HepG2 (cell line): ENCODE data around the gene BAHCC1. TPM values are rescaled to one million over a fixed set of nuclear protein-coding genes. Genes with fewer than 3 reads are reported as not detected.

Experiments
- ADNP ChIP-seq: sonication (generic); formaldehyde crosslinking; IDR thresholded peaks from 2 replicates; pipeline ENCODE4 v1.4.0; 2020; ENCODE audit warnings: missing genetic modification reagents
- ELF3 ChIP-seq: IDR thresholded peaks from 2 replicates; pipeline ENCODE4 v1.6.1; 2016; ENCODE audit warnings: missing genetic modification reagents, missing compliant biosample characterization
- HDAC2 ChIP-seq: sonication (generic); formaldehyde crosslinking; IDR thresholded peaks from 2 replicates; pipeline ENCODE4 v1.4.0; 2020; ENCODE audit warnings: missing genetic modification reagents
- KDM3A ChIP-seq: IDR thresholded peaks from 2 replicates; pipeline ENCODE4 v1.6.1; 2018; ENCODE audit warnings: low read depth, missing compliant biosample characterization
- MEIS1 ChIP-seq: sonication (generic); formaldehyde crosslinking; IDR thresholded peaks from 2 replicates; pipeline ENCODE4 v1.9.0; 2021; ENCODE audit warnings: mild to moderate bottlenecking, missing genetic modification reagents, moderate library complexity, borderline replicate concordance
- NFYC ChIP-seq: IDR thresholded peaks from 2 replicates; pipeline ENCODE4 v1.6.1; 2016; ENCODE audit warnings: missing genetic modification reagents, missing compliant biosample characterization
- NRL ChIP-seq: sonication (generic); formaldehyde crosslinking; IDR thresholded peaks from 2 replicates; pipeline ENCODE4 v1.5.0; 2020; ENCODE audit warnings: missing genetic modification reagents, mild to moderate bottlenecking, moderate library complexity, borderline replicate concordance
- SP5 ChIP-seq: IDR thresholded peaks from 2 replicates; pipeline ENCODE4 v1.6.1; 2016; ENCODE audit warnings: low read depth, borderline replicate concordance
- ZBTB20 ChIP-seq: sonication (generic); formaldehyde crosslinking; IDR thresholded peaks from 2 replicates; pipeline ENCODE4 v1.8.1; 2023; ENCODE audit warnings: missing genetic modification reagents, low read depth, mild to moderate bottlenecking, borderline replicate concordance
- ZMYM4 ChIP-seq: sonication (generic); formaldehyde crosslinking; IDR thresholded peaks from 2 replicates; pipeline ENCODE4 v1.8.1; 2023; ENCODE audit warnings: mild to moderate bottlenecking, missing genetic modification reagents
- ZNF235 ChIP-seq: sonication (generic); formaldehyde crosslinking; IDR thresholded peaks from 2 replicates; pipeline ENCODE4 v1.8.1; 2023; ENCODE audit warnings: mild to moderate bottlenecking, missing genetic modification reagents, borderline replicate concordance
- ZNF263 ChIP-seq: sonication (generic); formaldehyde crosslinking; IDR thresholded peaks from 2 replicates; pipeline ENCODE4 v1.4.0; 2020; ENCODE audit warnings: missing genetic modification reagents
- ZNF431 ChIP-seq: sonication (generic); formaldehyde crosslinking; IDR thresholded peaks from 2 replicates; pipeline ENCODE4 v1.9.0; 2022; ENCODE audit warnings: missing genetic modification reagents, low read depth, mild to moderate bottlenecking, borderline replicate concordance
- ZNF530 ChIP-seq: sonication (generic); formaldehyde crosslinking; IDR thresholded peaks from 2 replicates; pipeline ENCODE4 v1.5.0; 2020; ENCODE audit warnings: low read depth, mild to moderate bottlenecking, missing genetic modification reagents
- ZNF644 ChIP-seq: IDR thresholded peaks from 2 replicates; pipeline ENCODE4 v1.6.1; 2016; ENCODE audit warnings: low read depth
- ZNF839 ChIP-seq: sonication (generic); formaldehyde crosslinking; IDR thresholded peaks from 2 replicates; pipeline ENCODE4 v1.4.0; 2020; ENCODE audit warnings: missing genetic modification reagents, mild to moderate bottlenecking, borderline replicate concordance
- polyA plus RNA-seq, 8 experiments: library from polyadenylated mRNA; depleted of rRNA in 3 of 8; stranded (reverse) in 7 of 8; unstranded in 1 of 8; fragments of >200 nt; fragmentation: Illumina TruSeq in 4 of 8; extraction: Trizol in 4 of 8; gene quantifications; 2 replicates each; pipeline versions ENCODE4 v1.2.1 to v1.2.3, GENCODE V29; 2011 to 2016; ENCODE audit warnings: low read depth in 4 of 8, missing spikeins in 1 of 8, mixed read lengths in 1 of 8; ENCODE audit not compliant: insufficient read depth in 1 of 8
- total RNA-seq, 5 experiments: library from RNA; depleted of rRNA; stranded (reverse); fragments of >200 nt; fragmentation: Illumina TruSeq; extraction: Trizol; gene quantifications; 2 replicates each; pipeline ENCODE4 v1.2.3, GENCODE V29; 2016; ENCODE audit warnings: low read depth in 1 of 5
- TF ChIP-seq, protein P1 (sequence below): sonication (generic); formaldehyde crosslinking; IDR thresholded peaks from 2 replicates; pipeline ENCODE4 v1.4.0; 2020; ENCODE audit warnings: missing genetic modification reagents
- TF ChIP-seq, protein P2 (sequence below): sonication (generic); formaldehyde crosslinking; IDR thresholded peaks from 2 replicates; pipeline ENCODE4 v1.4.0; 2020; ENCODE audit warnings: missing genetic modification reagents
- TF ChIP-seq, protein P3 (sequence below): IDR thresholded peaks from 2 replicates; pipeline ENCODE4 v1.6.1; 2018; ENCODE audit warnings: missing genetic modification reagents, mild to moderate bottlenecking, missing compliant biosample characterization
- TF ChIP-seq, protein P4 (sequence below): sonication (generic); IDR thresholded peaks from 2 replicates; pipeline ENCODE4 v1.6.1; 2016; ENCODE audit warnings: low read depth, borderline replicate concordance
- TF ChIP-seq, protein P5 (sequence below): sonication (generic); formaldehyde crosslinking; IDR thresholded peaks from 2 replicates; pipeline ENCODE4 v1.4.0; 2020; ENCODE audit warnings: missing genetic modification reagents

The BAHCC1 gene
- total and polyA plus RNA-seq, 2 of the 13 experiments (the other 11 are each of a cell fraction or from before 2014, with no cell fraction given): 1.4 to 1.7 TPM

DNA sequence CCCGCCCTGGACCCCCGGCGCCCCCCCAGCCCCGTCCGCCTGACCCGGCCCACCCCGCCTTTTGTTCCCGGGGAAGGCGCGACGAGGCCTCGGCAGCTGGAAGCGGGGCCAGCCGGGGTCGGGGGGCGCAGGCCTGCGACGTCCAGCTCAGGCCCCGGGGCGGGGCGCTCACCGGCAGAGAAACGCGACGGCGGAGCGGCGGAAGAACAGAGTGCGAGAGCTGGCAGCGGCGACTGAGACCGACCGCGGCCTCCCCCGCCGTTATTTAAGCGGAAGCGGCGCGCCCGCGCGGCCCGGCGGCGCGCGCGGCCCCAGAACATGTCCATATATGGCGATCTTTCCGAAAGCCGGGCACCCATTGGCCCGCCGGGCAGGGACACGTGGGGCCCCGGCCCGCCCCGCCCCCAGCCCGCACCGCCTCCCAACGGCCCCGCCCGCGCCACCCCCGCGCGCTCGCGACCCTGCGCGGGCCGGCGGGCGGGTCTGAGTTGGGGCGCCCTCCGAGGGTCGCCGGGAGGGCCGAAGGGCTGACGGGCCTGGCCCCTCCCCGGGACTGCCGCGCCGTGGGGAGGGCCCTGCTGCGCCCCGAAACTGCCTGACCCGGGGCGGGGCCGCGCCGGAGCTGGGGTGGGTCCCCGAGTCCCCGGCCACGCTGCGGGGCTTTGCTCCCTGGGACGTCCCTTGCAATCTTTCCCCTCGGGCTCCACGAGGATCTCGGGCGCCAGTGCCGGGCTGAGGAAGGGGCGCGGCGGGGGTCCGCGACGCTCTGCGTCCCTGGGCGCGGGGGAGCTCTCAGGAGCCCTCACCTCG is 117.5 kb downstream of the BAHCC1 start, which contains the start of gene ACTG1 (continued):
- TF ChIP-seq ELF3 (CRISPR knock-in tag) (peak; percentile 64; the same call in 1 of the 2 replicates), ZNF644 (CRISPR knock-in tag) (no peak), ADNP (no peak), MEIS1 (CRISPR knock-in tag) (no peak), HDAC2 (no peak), SP5 (CRISPR knock-in tag) (no peak), ZNF431 (CRISPR knock-in tag) (0 out of 2 replicates have a peak, but pooled peaks have one; percentile 27), ZNF235 (CRISPR knock-in tag) (peak; percentile 43; the same call in 1 of the 2 replicates), ZNF263 (CRISPR knock-in tag) (peak; percentile 28; the same call in 1 of the 2 replicates), KDM3A (CRISPR knock-in tag) (peak; percentile 48; the same call in 1 of the 2 replicates), ZNF530 (CRISPR knock-in tag) (no peak), ZBTB20 (no peak), NRL (no peak), ZMYM4 (CRISPR knock-in tag) (peak; percentile 64; the same call in 1 of the 2 replicates), ZNF839 (no peak), NFYC (CRISPR knock-in tag) (peak; percentile 67; the same call in 1 of the 2 replicates)
- TF ChIP-seq, protein P1, sequence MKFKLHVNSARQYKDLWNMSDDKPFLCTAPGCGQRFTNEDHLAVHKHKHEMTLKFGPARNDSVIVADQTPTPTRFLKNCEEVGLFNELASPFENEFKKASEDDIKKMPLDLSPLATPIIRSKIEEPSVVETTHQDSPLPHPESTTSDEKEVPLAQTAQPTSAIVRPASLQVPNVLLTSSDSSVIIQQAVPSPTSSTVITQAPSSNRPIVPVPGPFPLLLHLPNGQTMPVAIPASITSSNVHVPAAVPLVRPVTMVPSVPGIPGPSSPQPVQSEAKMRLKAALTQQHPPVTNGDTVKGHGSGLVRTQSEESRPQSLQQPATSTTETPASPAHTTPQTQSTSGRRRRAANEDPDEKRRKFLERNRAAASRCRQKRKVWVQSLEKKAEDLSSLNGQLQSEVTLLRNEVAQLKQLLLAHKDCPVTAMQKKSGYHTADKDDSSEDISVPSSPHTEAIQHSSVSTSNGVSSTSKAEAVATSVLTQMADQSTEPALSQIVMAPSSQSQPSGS (CRISPR knock-in tag): peak; percentile 42; the same call in 1 of the 2 replicates
- TF ChIP-seq, protein P2, sequence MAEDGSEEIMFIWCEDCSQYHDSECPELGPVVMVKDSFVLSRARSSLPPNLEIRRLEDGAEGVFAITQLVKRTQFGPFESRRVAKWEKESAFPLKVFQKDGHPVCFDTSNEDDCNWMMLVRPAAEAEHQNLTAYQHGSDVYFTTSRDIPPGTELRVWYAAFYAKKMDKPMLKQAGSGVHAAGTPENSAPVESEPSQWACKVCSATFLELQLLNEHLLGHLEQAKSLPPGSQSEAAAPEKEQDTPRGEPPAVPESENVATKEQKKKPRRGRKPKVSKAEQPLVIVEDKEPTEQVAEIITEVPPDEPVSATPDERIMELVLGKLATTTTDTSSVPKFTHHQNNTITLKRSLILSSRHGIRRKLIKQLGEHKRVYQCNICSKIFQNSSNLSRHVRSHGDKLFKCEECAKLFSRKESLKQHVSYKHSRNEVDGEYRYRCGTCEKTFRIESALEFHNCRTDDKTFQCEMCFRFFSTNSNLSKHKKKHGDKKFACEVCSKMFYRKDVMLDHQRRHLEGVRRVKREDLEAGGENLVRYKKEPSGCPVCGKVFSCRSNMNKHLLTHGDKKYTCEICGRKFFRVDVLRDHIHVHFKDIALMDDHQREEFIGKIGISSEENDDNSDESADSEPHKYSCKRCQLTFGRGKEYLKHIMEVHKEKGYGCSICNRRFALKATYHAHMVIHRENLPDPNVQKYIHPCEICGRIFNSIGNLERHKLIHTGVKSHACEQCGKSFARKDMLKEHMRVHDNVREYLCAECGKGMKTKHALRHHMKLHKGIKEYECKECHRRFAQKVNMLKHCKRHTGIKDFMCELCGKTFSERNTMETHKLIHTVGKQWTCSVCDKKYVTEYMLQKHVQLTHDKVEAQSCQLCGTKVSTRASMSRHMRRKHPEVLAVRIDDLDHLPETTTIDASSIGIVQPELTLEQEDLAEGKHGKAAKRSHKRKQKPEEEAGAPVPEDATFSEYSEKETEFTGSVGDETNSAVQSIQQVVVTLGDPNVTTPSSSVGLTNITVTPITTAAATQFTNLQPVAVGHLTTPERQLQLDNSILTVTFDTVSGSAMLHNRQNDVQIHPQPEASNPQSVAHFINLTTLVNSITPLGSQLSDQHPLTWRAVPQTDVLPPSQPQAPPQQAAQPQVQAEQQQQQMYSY (CRISPR knock-in tag): no peak
- TF ChIP-seq, protein P3, sequence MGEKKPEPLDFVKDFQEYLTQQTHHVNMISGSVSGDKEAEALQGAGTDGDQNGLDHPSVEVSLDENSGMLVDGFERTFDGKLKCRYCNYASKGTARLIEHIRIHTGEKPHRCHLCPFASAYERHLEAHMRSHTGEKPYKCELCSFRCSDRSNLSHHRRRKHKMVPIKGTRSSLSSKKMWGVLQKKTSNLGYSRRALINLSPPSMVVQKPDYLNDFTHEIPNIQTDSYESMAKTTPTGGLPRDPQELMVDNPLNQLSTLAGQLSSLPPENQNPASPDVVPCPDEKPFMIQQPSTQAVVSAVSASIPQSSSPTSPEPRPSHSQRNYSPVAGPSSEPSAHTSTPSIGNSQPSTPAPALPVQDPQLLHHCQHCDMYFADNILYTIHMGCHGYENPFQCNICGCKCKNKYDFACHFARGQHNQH (CRISPR knock-in tag): no peak
- TF ChIP-seq, protein P4, sequence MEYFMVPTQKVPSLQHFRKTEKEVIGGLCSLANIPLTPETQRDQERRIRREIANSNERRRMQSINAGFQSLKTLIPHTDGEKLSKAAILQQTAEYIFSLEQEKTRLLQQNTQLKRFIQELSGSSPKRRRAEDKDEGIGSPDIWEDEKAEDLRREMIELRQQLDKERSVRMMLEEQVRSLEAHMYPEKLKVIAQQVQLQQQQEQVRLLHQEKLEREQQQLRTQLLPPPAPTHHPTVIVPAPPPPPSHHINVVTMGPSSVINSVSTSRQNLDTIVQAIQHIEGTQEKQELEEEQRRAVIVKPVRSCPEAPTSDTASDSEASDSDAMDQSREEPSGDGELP: no peak
- TF ChIP-seq, protein P5, sequence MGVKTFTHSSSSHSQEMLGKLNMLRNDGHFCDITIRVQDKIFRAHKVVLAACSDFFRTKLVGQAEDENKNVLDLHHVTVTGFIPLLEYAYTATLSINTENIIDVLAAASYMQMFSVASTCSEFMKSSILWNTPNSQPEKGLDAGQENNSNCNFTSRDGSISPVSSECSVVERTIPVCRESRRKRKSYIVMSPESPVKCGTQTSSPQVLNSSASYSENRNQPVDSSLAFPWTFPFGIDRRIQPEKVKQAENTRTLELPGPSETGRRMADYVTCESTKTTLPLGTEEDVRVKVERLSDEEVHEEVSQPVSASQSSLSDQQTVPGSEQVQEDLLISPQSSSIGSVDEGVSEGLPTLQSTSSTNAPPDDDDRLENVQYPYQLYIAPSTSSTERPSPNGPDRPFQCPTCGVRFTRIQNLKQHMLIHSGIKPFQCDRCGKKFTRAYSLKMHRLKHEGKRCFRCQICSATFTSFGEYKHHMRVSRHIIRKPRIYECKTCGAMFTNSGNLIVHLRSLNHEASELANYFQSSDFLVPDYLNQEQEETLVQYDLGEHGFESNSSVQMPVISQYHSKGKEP (CRISPR knock-in tag): peak; percentile 86
